HG03097 (cell line): ENCODE results near the gene SMOC2.
"Not testable (repeated sequence)": the region's sequence is repeated elsewhere in the genome, so short reads cannot be mapped to it uniquely, and the experiment has no call there.

Source experiments
- ATAC-seq: cut with Tn5 transposase; IDR thresholded peaks from one replicate; pipeline ENCODE4 v1.9.1; 2021; ENCODE audit not compliant: unreplicated experiment, low FRiP score

The SMOC2 gene

DNA sequence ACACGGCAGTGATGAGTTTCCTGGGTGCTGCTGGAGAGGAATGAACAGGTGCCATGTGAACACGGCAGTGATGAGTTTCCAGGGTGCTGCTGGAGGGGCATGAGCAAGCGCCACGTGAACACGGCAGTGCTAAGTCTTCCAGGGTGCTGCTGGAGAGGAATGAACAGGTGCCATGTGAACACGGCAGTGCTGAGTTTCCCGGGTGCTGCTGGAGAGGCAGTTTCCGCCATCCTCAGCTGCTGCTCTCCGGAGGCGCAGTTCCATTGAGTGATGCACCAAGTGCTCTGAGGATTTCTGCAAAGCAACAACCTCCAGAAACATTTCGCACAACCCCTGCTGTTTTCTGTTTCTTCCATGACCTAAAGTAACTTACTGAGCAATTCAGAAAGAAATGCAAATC lies 155.4 kb downstream of the SMOC2 start:
- ATAC-seq = no peak

DNA sequence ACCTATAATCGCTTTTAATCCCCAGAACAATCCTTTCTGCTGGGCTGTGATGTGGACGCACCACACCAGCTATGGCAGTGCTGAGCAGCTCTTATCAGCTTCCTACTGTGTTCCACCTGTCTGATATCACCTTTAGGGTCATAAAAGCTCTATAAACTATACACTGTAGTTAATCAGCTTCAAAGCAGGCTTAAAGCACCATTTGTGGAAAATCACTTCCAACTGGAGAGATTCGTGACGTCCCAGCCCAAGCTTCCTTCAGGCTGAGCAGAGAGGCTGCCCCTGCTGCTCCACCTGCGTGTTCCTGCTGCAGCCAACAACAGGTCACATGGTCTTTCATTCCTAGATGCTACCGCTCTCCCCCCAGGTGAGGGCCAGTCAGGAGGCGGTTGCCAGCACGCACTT lies 156.5 kb downstream of the SMOC2 start:
- ATAC-seq = no peak

DNA sequence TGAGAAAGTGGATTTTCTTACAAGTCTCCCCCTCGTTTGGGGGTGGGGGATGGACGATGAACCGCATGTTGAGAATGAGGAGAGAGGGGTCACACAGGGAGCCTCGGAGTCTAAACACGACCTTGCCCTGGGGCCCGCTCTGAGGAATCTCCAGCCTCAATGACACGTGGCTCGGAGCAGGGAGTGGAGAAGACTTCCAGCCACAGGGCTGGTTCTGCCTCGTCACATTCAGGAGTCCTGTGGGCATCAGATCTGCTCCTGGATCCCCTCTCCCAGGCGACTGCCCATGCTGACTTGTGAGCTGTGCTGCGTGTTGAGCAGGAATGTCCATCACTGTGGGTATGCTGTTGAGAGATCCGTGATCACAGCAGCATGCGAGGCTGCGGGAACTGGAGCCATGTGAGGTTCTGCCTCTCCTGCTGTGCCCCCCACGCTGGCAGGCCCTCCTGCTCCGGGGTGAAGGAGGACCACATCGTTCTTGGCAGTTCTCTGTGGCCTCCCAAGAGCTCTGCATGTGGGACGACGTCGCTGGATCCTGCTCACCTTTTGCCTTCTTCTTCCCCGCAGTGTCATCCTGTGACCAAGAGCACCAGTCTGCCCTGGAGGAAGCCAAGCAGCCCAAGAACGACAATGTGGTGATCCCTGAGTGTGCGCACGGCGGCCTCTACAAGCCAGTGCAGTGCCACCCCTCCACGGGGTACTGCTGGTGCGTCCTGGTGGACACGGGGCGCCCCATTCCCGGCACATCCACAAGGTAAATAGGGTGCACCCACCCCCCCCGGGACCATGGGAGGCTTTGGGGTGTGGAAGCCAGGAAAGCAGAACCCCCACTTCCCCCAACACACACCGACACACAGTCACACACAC lies 157.5 kb downstream of the SMOC2 start:
- no peak for ATAC-seq

DNA sequence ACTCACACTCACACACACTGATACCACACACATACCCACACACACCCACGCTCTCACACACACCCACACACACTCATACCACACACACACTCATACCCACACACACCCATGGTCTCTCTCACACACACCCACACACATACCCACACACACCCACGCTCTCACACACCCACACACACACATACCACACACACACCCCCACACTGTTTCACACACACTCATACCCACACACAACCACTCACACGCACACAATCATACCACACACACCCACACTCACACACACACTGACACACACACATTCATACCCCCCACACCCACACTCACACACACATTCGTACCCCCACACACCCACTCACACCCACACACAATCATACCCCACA lies 158.1 kb downstream of the SMOC2 start:
- no peak for ATAC-seq

DNA sequence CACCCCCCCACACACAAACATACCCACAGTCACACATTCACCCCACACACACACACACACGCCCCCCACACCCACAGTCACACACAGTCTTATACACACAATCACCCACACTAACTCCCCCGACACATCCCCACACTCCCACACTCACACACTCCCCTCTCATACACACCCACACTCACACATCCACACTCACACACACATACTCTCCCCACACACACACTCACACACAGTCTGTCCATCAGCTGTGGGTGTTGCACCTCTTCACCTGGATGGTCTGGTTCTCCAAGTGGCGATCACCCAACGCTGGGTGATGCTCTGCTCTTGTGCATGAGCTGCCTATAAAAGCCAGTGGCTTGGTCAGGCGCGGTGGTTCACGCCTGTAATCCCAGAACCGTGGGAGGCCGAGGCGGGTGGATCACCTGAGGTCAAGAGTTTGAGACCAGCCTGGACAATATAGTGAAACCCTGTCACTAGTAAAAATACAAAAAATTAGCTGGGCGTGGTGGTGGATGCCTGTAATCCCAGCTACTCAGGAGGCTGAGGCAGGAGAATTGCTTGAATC lies 158.9 kb downstream of the SMOC2 start:
- no peak for ATAC-seq

DNA sequence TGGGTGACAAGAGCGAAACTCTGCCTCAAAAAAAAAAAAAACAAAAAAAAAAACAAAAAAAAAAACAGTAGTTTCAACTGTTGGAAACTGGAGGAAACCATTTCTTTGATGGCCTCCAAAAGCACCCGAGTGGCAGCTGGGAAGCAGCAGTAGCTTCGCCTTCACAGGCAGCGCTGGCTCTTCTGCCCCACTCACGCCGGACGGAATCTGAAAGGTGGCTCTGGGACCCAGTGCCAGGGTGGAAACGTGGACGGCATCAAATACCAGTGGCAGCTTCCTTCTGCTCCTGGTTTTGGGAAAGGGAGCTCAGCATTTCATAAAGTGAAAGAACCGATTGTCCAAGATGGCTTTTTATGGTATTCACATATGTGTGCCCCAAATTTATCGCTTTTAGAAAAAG lies 159.4 kb downstream of the SMOC2 start:
- ATAC-seq = no peak

DNA sequence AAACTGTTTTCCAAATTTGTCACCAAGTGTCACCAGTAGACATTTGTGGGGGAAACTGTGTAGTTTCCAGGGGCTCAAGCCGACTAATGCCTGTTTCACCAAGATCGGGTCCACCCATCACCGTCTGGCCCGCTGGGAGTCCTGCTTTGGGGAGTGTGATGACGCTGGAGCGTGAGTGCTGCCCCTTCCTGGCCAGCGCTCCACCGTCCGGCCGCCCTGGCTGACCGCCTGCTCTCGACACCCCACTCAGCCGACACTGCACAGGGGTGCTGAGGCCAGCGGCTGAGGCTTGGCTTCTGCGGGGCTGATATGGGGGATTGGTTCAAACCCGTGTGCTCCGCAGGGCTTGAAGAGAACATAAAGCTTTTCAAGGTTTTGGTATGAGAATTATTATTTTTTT lies 160.1 kb downstream of the SMOC2 start:
- ATAC-seq = no peak

DNA sequence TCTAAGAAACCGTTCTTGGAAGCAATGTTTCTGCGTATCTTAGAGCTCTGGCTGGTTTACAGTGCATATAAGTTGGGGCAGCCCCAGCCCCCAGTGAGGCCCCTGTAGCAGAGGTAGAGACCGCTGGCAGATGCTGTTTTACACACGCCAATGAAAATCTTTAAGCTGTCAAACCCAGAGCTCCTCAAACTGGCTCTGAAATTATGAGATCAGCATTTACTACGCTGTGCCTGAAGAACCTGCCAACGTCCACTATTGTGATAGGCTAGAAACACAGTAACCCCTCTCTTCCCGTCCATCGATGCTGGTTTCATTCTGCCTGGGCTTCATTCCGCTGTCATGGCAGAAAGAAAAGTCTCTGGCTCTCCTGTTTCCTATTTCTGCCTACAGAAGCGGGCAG lies 160.6 kb downstream of the SMOC2 start:
- ATAC-seq = no peak

DNA sequence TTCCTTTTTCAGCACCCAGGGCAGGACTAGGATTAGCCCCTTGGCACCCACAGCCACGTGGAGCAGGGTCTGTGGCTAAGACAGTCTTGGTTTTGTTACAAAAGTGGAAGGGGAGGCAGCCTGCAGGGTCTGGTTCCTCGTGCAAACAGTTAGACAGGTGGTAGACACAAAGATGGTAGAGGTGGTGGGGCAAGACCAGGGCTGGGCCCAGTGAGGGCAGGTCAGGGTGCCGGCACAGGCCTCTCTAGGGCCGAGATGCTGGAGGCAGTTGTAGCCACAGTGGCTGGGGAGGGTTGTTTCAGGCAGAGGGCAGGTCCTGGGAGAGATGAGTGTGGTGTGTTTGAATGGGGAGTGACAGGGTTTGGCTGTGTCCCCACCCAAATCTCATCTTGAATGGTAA lies 161.6 kb downstream of the SMOC2 start:
- ATAC-seq = no peak

DNA sequence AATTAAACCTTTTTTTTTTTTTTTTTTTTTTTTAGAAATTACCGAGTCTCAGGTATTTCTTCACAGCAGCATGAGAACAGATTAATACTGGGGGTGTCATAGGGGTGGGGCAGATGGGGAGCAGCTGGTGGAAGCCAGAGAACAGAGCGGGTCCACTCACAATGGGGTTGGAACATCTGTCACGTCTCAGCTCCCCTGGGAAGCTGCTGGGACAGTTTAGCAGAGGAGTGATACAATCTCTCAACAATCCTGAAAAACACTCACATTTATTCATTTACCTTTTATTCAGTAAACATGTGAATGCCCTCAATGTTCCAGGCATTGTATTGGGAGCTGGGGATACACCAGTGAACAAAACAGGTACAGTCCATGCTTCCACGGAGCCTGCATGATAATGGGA lies 162.2 kb downstream of the SMOC2 start:
- ATAC-seq = no peak

DNA sequence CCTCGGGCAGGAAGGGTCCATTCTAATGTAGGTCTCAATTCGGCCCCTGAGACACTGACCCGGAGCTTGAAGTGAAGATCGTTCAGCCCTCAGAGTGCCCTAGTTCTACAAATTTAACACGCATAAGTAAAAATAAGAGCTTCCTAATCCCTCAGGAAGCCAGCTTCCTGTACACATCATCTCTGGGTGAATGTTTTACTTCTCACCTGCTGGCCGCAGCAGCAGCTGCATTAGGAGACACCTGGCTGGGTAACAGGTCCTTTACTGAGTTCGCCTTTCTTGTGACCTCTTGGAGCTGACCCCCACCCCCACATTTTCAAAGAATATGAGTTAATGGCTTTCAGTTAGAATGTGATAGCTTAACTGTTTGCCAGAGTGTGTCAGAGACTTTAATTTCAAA lies 165.0 kb downstream of the SMOC2 start:
- no peak for ATAC-seq

DNA sequence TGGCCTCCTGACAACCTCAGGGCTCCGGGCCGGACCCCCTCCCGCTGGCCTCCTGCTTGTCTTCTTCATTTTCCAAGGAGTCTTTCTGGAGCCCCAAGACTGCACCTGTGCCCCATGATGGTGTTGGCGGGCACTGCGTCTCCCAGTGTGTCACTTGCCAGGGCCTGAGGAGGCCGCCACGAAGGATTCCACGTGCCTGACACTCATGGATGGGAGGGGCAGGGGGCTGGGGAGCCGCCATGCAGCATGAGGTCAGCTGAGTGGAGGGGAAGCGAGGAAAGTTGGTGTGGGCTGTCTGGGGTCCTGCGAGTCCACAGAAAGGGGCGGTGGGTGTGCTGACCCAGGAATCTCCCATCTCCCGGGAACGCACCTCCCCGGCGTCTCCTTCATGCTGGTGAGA lies 165.7 kb downstream of the SMOC2 start:
- no peak for ATAC-seq

DNA sequence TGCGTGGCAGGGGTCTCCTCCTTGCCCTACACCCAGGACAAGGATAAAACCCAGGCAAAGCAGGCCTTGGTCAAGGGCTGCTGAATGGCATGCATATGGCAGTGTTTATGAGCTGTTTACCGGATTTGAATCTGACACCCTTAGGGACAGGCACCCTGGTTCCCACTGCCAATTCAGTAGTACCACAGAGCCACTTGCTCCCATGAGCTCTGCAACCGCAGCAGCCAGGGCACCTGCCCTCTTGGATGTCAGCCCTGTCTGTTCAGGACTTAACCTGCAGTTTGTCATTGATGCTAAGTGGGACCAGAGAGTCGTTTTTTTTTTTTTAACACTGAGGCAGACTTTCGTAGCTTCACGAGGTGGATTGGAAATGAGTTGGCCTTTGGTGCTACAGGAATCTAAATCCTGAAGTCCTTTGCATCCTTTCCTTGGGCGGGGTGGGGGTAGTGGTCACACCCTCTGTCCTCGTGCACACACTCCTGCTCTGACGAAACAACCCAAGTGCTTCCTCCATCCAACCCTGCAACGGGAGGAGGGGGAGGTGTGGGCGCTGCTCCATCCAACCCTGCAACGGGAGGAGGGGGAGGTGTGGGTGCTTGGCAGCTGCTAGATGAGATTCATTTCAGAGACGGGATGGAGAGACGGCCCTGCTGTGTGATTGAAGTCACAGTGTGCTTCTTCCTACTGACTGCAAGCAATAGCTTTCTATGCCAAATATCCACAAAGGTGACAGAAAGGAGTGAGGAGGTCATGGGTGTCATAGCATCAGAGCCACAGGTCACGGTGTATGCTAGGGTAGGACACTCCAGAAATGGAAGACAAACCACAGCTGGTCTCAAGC lies 166.5 kb downstream of the SMOC2 start:
- ATAC-seq = no peak

DNA sequence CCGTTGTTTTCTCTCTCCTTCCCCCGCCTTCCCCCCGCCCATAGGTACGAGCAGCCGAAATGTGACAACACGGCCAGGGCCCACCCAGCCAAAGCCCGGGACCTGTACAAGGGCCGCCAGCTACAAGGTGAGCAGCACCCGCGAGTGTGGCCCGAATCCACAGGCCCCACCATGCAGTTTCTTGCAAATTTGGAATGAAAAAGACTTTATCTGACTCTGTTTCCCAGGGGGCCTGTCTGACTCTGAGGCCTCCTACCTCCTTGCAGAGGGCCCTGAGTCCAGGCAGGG lies 167.1 kb downstream of the SMOC2 start:
- no peak for ATAC-seq

DNA sequence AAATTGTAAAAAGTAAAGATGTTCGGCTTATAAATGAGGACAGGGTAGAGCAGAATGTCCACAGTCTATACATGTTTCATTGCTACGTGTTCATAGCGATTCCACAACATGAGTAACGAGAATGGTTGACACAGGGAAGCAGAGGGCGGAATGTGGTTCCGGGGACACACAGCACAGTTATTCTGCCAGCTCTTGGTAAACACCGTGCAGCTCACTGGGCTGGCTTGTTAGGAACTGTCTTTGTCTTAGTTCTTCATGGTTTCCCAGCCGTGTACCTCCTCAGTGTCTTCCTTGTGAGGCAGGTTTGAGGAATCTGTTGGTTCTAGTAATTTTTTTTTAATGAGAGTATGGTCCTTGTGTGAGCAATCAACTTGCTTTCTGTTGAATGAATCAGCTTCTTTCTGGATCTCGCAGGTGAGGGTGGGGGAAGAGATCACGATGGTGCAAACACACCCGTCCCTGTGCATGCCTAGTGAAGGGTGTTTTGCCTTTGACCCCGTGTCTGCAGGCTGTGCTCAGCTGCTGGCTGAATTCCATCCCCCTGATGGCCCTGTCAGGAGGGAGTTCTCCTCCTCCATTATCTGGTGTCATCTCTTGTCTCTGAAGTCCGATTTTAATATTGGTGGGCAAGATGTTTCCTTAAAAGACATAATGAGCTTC lies 168.2 kb downstream of the SMOC2 start:
- no peak for ATAC-seq

DNA sequence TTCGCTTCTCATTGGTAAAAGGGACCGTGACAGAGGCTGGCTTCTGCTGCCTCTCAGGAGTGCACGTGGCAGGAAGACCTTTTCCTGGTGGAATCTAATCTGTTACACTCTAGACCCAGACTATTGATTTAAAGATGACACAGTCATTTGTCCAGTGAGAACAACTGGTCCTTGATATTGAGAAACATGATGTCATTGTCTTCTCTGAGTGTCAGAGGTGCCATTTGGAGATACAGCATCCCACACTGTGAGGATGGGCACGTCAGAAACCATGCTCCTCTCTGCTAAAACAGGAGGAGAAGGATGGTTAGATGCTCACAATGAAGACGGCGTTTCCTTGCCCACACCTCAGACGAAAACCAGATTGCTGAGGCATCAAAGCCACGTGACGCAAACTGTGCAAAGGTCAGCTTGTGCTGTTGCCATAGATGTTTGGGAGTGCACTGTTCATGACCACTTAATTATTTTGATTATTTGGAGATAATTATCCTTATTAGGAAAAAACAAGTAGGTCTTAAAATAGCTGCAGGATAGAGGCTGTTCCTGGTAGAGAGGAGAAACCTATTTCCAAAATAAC lies 169.0 kb downstream of the SMOC2 start:
- ATAC-seq = no peak

DNA sequence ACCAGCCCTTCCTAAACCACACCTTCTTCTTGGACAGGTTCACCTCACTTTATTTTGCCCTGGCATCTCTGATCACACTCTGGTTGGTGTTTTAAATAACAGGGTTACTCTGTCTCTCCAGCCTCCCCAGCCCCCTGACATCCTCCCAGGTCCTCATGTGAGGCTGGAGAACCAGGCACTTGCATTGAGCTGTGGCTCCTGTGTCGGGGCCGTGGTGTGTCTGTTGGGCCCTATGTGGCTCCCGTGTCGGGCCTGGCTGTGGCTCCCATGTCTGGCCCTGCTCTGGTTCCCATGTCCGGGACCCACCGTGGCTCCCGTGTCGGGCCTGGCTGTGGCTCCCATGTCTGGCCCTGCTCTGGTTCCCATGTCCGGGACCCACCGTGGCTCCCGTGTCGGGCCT lies 170.0 kb downstream of the SMOC2 start:
- ATAC-seq = not testable (repeated sequence)

DNA sequence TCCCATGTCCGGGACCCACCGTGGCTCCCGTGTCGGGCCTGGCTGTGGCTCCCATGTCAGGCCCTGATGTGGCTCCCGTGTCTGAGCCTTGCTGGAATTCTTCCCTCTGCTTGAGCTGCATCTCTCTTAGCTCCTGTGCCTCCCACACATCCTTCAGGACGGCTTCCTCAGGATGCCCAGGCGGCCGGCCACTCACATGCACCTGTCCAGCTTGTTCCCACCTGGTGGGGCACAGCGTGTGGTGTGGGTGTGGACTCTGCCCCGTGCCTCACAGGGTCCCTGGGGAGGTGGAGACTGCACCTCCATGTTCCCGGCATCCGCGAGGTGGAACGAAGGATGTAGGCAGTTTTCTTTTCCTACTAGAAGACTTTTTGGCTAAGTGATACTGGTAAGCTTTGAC lies 170.7 kb downstream of the SMOC2 start:
- no peak for ATAC-seq

DNA sequence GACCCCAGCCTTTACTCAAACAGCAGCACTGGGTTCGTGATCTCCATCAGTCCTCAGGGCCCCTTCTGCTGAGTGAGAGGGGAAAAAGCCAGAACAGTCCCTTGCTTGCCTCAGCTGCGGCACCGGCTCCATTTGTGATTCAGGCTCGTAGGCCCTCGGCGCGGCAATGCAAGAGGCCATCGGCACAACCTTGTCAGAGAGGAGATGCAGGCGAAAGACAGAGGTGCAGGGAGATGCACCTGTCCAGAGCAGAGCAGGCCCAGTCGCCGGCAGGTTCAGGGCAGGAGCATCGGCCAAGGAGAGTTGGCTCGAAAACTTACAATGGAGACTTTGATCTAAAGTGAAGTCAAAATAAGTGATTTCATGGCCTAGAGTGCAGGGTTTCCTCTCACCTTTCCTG lies 171.6 kb downstream of the SMOC2 start:
- ATAC-seq = no peak

DNA sequence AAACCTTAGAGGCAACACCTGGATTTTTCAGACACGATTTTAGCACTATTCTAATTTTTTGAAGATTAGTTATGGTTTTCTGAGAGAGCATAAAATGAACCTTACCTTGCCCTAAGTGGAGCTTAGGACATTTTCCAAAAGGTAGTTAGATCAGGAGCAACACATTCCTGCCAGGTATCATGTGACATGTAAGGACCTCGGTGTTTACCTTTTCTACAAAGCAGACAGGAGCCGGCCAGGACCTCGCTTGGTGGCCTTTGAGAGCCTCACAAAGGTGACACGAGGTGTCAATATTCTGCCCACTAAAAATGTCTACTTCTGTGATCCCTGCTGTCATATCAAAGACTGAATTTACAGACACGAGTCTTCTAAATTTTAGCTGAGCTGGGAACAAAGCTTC lies 174.9 kb downstream of the SMOC2 start:
- no peak for ATAC-seq
